Upper lobe of left lung (tissue), 4 donors: ENCODE results near the gene PRKRA.

Experiments used
- EP300 ChIP-seq, 4 donors: sonication (generic); formaldehyde crosslinking; IDR thresholded peaks; one replicate each; pipeline ENCODE4 v1.5.1; 2017; ENCODE audit warnings: antibody characterized with exemption in 4 of 4, control low read depth in 2 of 4
- POLR2A ChIP-seq, 4 donors: fragments of 450-650 bp; IDR thresholded peaks; one replicate each; pipeline ENCODE4 v1.5.1; 2016 to 2017; ENCODE audit warnings: antibody characterized with exemption in 4 of 4, mild to moderate bottlenecking in 2 of 4
- POLR2AphosphoS5 ChIP-seq, 2 donors: sonication (generic); formaldehyde crosslinking; IDR thresholded peaks; one replicate each; pipeline ENCODE4 v1.5.1; 2017; ENCODE audit warnings: antibody characterized with exemption in 2 of 2
- TF ChIP-seq, protein P1 (sequence below), 6 experiments: fragments of 450-650 bp in 4 of 6; fragments of 200-600 bp in 2 of 6; sonication (generic) in 2 of 6; IDR thresholded peaks; one replicate each; pipeline ENCODE4 v1.5.1; 2016 to 2019; ENCODE audit warnings: antibody characterized with exemption in 6 of 6

DNA sequence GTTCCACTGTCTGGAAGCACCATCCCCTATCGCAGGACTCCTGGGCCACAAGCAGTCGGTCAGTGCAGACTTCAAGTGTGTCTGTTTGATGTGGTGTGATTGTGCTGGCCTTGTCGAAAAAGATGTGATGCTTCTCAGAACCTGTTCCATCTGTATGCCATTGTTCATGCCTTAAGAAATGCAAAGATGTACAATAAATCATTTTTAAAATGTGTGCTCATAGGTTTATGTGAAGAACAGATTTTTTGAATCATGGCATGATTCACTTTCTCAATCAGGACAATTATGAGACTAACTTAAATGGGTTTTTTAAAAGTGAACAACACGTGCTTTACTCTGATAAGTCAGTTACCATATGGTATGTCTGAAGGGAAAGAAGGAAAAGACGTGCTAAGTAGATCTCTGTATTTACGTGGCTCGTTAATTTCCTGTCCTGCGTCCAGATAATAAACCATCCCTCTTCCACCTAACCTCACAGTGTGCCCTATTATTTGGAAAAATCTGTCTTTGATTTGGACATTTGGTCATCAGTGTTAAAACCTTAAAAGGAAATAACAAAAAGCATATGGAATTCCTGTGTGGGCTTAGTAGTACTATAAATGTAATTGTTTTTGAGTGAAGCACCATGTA is 54.9 kb downstream of the PRKRA start:
- TF ChIP-seq EP300 (IDR thresholded peaks at IDR 0.05), result no peak
- TF ChIP-seq POLR2A (IDR thresholded peaks at IDR 0.05), result no peak
- TF ChIP-seq, protein P1, sequence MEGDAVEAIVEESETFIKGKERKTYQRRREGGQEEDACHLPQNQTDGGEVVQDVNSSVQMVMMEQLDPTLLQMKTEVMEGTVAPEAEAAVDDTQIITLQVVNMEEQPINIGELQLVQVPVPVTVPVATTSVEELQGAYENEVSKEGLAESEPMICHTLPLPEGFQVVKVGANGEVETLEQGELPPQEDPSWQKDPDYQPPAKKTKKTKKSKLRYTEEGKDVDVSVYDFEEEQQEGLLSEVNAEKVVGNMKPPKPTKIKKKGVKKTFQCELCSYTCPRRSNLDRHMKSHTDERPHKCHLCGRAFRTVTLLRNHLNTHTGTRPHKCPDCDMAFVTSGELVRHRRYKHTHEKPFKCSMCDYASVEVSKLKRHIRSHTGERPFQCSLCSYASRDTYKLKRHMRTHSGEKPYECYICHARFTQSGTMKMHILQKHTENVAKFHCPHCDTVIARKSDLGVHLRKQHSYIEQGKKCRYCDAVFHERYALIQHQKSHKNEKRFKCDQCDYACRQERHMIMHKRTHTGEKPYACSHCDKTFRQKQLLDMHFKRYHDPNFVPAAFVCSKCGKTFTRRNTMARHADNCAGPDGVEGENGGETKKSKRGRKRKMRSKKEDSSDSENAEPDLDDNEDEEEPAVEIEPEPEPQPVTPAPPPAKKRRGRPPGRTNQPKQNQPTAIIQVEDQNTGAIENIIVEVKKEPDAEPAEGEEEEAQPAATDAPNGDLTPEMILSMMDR (IDR thresholded peaks at IDR 0.05), result no peak
- no peak for TF ChIP-seq POLR2AphosphoS5 (IDR thresholded peaks at IDR 0.05)
